Uterus (tissue), 4 donors: Measurements from ENCODE around the gene RNFT2. TPM values are rescaled to one million over a fixed set of nuclear protein-coding genes. Genes with fewer than 3 reads are reported as not detected.

Experiments used
- DNase-seq, 2 donors: peaks; one replicate each; pipeline ENCODE4 v3.0.0-alpha.2; 2019 to 2020
- H3K27ac ChIP-seq, 2 donors: fragments of 200-600 bp; sonication (generic); 1 replicate in 1 of 2; 2 replicates in 1 of 2; pipeline ENCODE4 v1.5.1; 2016 to 2018
- H3K27me3 ChIP-seq, 2 donors: fragments of 200-600 bp; sonication (generic); one replicate each; pipeline ENCODE4 v1.5.1; 2018 to 2019; ENCODE audit warnings: control low read depth in 1 of 2
- H3K36me3 ChIP-seq, 2 donors: fragments of 200-600 bp; sonication (generic); one replicate each; pipeline ENCODE4 v1.5.1; 2019; ENCODE audit warnings: control low read depth in 1 of 2
- H3K4me1 ChIP-seq, 2 donors: fragments of 200-600 bp; sonication (generic); one replicate each; pipeline ENCODE4 v1.5.1; 2018 to 2019; ENCODE audit warnings: control low read depth in 1 of 2
- H3K4me3 ChIP-seq, 2 donors: fragments of 200-600 bp; sonication (generic); 1 replicate in 1 of 2; 2 replicates in 1 of 2; pipeline ENCODE4 v1.5.1; 2018 to 2019; ENCODE audit warnings: mild to moderate bottlenecking in 1 of 2
- H3K9me3 ChIP-seq, 2 donors: fragments of 200-600 bp; sonication (generic); one replicate each; pipeline ENCODE4 v1.5.1; 2019; ENCODE audit warnings: control low read depth in 1 of 2
- CTCF ChIP-seq, 4 experiments: fragments of 200-600 bp in 2 of 4; fragments of 450-650 bp in 2 of 4; sonication (generic) in 2 of 4; IDR thresholded peaks; one replicate each; pipeline ENCODE4 v1.5.1; 2016 to 2019; ENCODE audit warnings: antibody characterized with exemption in 4 of 4, mild to moderate bottlenecking in 2 of 4, moderate library complexity in 1 of 4
- POLR2A ChIP-seq, 2 donors: fragments of 450-650 bp; IDR thresholded peaks; one replicate each; pipeline ENCODE4 v1.6.1; 2016; ENCODE audit warnings: antibody characterized with exemption in 2 of 2, mild to moderate bottlenecking in 1 of 2, moderate library complexity in 1 of 2
- intact Hi-C: fragments of 100-400 bp; cut with DNase I; formaldehyde crosslinking; loops from one replicate; pipeline ENCODE4 v1.15.1; 2023; ENCODE audit warnings: low total_unique reads
- total RNA-seq, 4 donors: library from RNA; depleted of rRNA in 3 of 4; stranded (reverse); fragments of >200 nt in 3 of 4; gene quantifications; one replicate each; pipeline versions ENCODE4 v1.1.0 to v1.2.4, GENCODE V29; 2014 to 2023
- donor health status: DM: yes; HTN: yes; CAD: no.

Gene RNFT2
- total RNA-seq, 4 donors from 2014 or later, result 1.4 to 4.7 TPM; not detected in 2

- TF ChIP-seq CTCF (IDR thresholded peaks at IDR 0.05) (no peak), POLR2A (IDR thresholded peaks at IDR 0.05) (no peak)
- H3K4me1 ChIP-seq, result no peaks in the 10 kb centered on the region
These were observed 54.3 kb downstream of the RNFT2 start for GRCh38 chr12:116792403-116792802.

GRCh38 chr12:116794725-116795124, 56.6 kb downstream of the RNFT2 start:
- Histone ChIP-seq H3K27me3 (no peaks in the 10 kb centered on the region), H3K36me3 (no peaks in the 10 kb centered on the region), H3K4me3 (no peak overlapping the region), H3K27ac (no peak overlapping the region), H3K4me1 (no peaks in the 10 kb centered on the region), H3K9me3 (peaks cover 0 to 9% of the 10 kb centered on the region in 2 donors)
- intact Hi-C loops, result no loop called here
- TF ChIP-seq CTCF (IDR thresholded peaks at IDR 0.05), result no peak
- TF ChIP-seq POLR2A (IDR thresholded peaks at IDR 0.05), result no peak
- DNase-seq, result no peak

More at GRCh38 chr12:116792403-116792802, 54.3 kb downstream of the RNFT2 start:
- Histone ChIP-seq H3K9me3 (no peaks in the 10 kb centered on the region), H3K27me3 (no peaks in the 10 kb centered on the region), H3K27ac (no peak overlapping the region), H3K4me3 (no peak overlapping the region), H3K36me3 (no peaks in the 10 kb centered on the region)
- intact Hi-C loops, result no loop called here
- DNase-seq, result no peak

- H3K4me3 ChIP-seq, result no peak overlapping the region
- no peaks in the 10 kb centered on the region for H3K36me3 ChIP-seq
- H3K4me1 ChIP-seq, result no peaks in the 10 kb centered on the region
- peaks cover 0 to 9% of the 10 kb centered on the region in 2 donors for H3K9me3 ChIP-seq
- no peak for DNase-seq
- intact Hi-C loops, result no loop called here
- no peaks in the 10 kb centered on the region for H3K27me3 ChIP-seq
- TF ChIP-seq CTCF (IDR thresholded peaks at IDR 0.05) (no peak), POLR2A (IDR thresholded peaks at IDR 0.05) (no peak)
- no peak overlapping the region for H3K27ac ChIP-seq
These were observed 59.8 kb downstream of the RNFT2 start for GRCh38 chr12:116797885-116798284.

GRCh38 chr12:116798719-116799118, 60.6 kb downstream of the RNFT2 start:
- TF ChIP-seq CTCF (IDR thresholded peaks at IDR 0.05), result no peak
- no peak for TF ChIP-seq POLR2A (IDR thresholded peaks at IDR 0.05)
- no peak overlapping the region for H3K27ac ChIP-seq
- intact Hi-C loops, result no loop called here
- no peaks in the 10 kb centered on the region for H3K27me3 ChIP-seq
- H3K9me3 ChIP-seq, result peaks cover 0 to 9% of the 10 kb centered on the region in 2 donors
- H3K4me1 ChIP-seq, result no peaks in the 10 kb centered on the region
- H3K36me3 ChIP-seq, result no peaks in the 10 kb centered on the region
- H3K4me3 ChIP-seq, result no peak overlapping the region
- DNase-seq, result no peak

- DNase-seq, result no peak
- Histone ChIP-seq H3K9me3 (peaks cover 0 to 9% of the 10 kb centered on the region in 2 donors), H3K27ac (no peak overlapping the region), H3K4me1 (no peaks in the 10 kb centered on the region), H3K36me3 (no peaks in the 10 kb centered on the region), H3K27me3 (no peaks in the 10 kb centered on the region), H3K4me3 (no peak overlapping the region)
- intact Hi-C loops, result no loop called here
- no peak for TF ChIP-seq CTCF (IDR thresholded peaks at IDR 0.05)
- no peak for TF ChIP-seq POLR2A (IDR thresholded peaks at IDR 0.05)
These were observed 61.8 kb downstream of the RNFT2 start for GRCh38 chr12:116799955-116800354.
